HepG2 (cell line): ENCODE data around the gene USF2. TPM values are rescaled to one million over a fixed set of nuclear protein-coding genes. Genes with fewer than 3 reads are reported as not detected.
A peak's percentile ranks its signal among the peaks of the same experiment; 100 is the strongest.

Source experiments
- FOSL1 ChIP-seq: sonication (generic); formaldehyde crosslinking; IDR thresholded peaks from 2 replicates; pipeline ENCODE4 v1.9.0; 2021; ENCODE audit warnings: missing genetic modification reagents, borderline replicate concordance
- KDM1A ChIP-seq: IDR thresholded peaks from 2 replicates; pipeline ENCODE4 v1.6.1; 2016; ENCODE audit warnings: missing compliant biosample characterization
- MED8 ChIP-seq: sonication (generic); formaldehyde crosslinking; IDR thresholded peaks from 2 replicates; pipeline ENCODE4 v1.8.1; 2023; ENCODE audit warnings: mild to moderate bottlenecking, missing genetic modification reagents; ENCODE audit not compliant: insufficient replicate concordance
- MXD3 ChIP-seq: IDR thresholded peaks from 2 replicates; pipeline ENCODE4 v1.6.1; 2016; ENCODE audit warnings: mild to moderate bottlenecking, missing biosample characterization, missing genetic modification reagents
- RXRB ChIP-seq: IDR thresholded peaks from 2 replicates; pipeline ENCODE4 v1.6.1; 2016; ENCODE audit warnings: borderline replicate concordance, missing genetic modification reagents, missing compliant biosample characterization
- UBTF ChIP-seq: sonication (generic); formaldehyde crosslinking; IDR thresholded peaks from 2 replicates; pipeline ENCODE4 v1.4.0; 2020; ENCODE audit warnings: mild to moderate bottlenecking, missing genetic modification reagents
- ZBTB39 ChIP-seq: sonication (generic); formaldehyde crosslinking; IDR thresholded peaks from 2 replicates; pipeline ENCODE4 v1.5.0; 2020; ENCODE audit warnings: missing genetic modification reagents
- ZNF230 ChIP-seq: sonication (generic); formaldehyde crosslinking; IDR thresholded peaks from 2 replicates; pipeline ENCODE4 v1.4.0; 2020; ENCODE audit warnings: mild to moderate bottlenecking, missing genetic modification reagents
- ZNF264 ChIP-seq: sonication (generic); formaldehyde crosslinking; IDR thresholded peaks from 2 replicates; pipeline ENCODE4 v1.4.0; 2020; ENCODE audit warnings: missing genetic modification reagents
- ZNF407 ChIP-seq: sonication (generic); formaldehyde crosslinking; IDR thresholded peaks from one replicate; pipeline ENCODE4 v1.5.1; 2020; ENCODE audit warnings: mild to moderate bottlenecking, missing genetic modification reagents; ENCODE audit errors: not compliant biosample characterization
- ZNF569 ChIP-seq: sonication (generic); formaldehyde crosslinking; IDR thresholded peaks from 2 replicates; pipeline ENCODE4 v1.5.0; 2020; ENCODE audit warnings: mild to moderate bottlenecking, missing genetic modification reagents, moderate library complexity, borderline replicate concordance
- polyA plus RNA-seq, 8 experiments: library from polyadenylated mRNA; depleted of rRNA in 3 of 8; stranded (reverse) in 7 of 8; unstranded in 1 of 8; fragments of >200 nt; fragmentation: Illumina TruSeq in 4 of 8; extraction: Trizol in 4 of 8; gene quantifications; 2 replicates each; pipeline versions ENCODE4 v1.2.1 to v1.2.3, GENCODE V29; 2011 to 2016; ENCODE audit warnings: low read depth in 4 of 8, missing spikeins in 1 of 8, mixed read lengths in 1 of 8; ENCODE audit not compliant: insufficient read depth in 1 of 8
- total RNA-seq, 5 experiments: library from RNA; depleted of rRNA; stranded (reverse); fragments of >200 nt; fragmentation: Illumina TruSeq; extraction: Trizol; gene quantifications; 2 replicates each; pipeline ENCODE4 v1.2.3, GENCODE V29; 2016; ENCODE audit warnings: low read depth in 1 of 5

Gene USF2
- total and polyA plus RNA-seq, 2 of the 13 experiments (the other 11 are each of a cell fraction or from before 2014, with no cell fraction given), result 54.9 to 106 TPM

GRCh38 chr19:35248310-35249145 lies 20.2 kb upstream of the USF2 start, which contains the start of gene LSR (continued):
- TF ChIP-seq UBTF (CRISPR knock-in tag) (peak; percentile 75), RXRB (CRISPR knock-in tag) (0 out of 2 replicates have a peak, but pooled peaks have one; percentile 29), FOSL1 (CRISPR knock-in tag) (no peak), ZNF569 (CRISPR knock-in tag) (0 out of 2 replicates have a peak, but pooled peaks have one; percentile 71), MED8 (peak; percentile 96), ZBTB39 (CRISPR knock-in tag) (0 out of 2 replicates have a peak, but pooled peaks have one; percentile 36), MXD3 (CRISPR knock-in tag) (peak; percentile 68), ZNF230 (peak; percentile 77; the same call in 1 of the 2 replicates), KDM1A (CRISPR knock-in tag) (no peak), ZNF407 (CRISPR knock-in tag) (peak; percentile 2), ZNF264 (CRISPR knock-in tag) (peak; percentile 70; the same call in 1 of the 2 replicates)
